HS-27A (cell line): ENCODE data around the gene ADIPOR2.

ENCODE experiments used
- DNase-seq: peaks from one replicate; pipeline ENCODE4 v3.0.0-alpha.2; 2012; ENCODE audit warnings: low read depth, missing footprints

ADIPOR2 gene

GRCh38 chr12:1799051-1799881 is 108.4 kb downstream of the ADIPOR2 start:
- DNase-seq: no peak

GRCh38 chr12:1799882-1800400 is 109.1 kb downstream of the ADIPOR2 start:
- no peak for DNase-seq

GRCh38 chr12:1800401-1801302 is 109.8 kb downstream of the ADIPOR2 start:
- no peak for DNase-seq

- no peak for DNase-seq
Observed at GRCh38 chr12:1801303-1801975, 110.6 kb downstream of the ADIPOR2 start.

GRCh38 chr12:1803736-1804135 is 112.9 kb downstream of the ADIPOR2 start:
- DNase-seq: no peak

GRCh38 chr12:1804545-1805332 is 113.9 kb downstream of the ADIPOR2 start:
- DNase-seq: peak; percentile 81

GRCh38 chr12:1805441-1806081 is 114.7 kb downstream of the ADIPOR2 start:
- no peak for DNase-seq

GRCh38 chr12:1806301-1807086 is 115.6 kb downstream of the ADIPOR2 start:
- no peak for DNase-seq

- no peak for DNase-seq
Observed at GRCh38 chr12:1807087-1807860, 116.4 kb downstream of the ADIPOR2 start.

GRCh38 chr12:1808036-1808797 is 117.3 kb downstream of the ADIPOR2 start:
- DNase-seq: no peak

GRCh38 chr12:1808798-1809480 is 118.1 kb downstream of the ADIPOR2 start:
- no peak for DNase-seq

- DNase-seq: no peak
Observed at GRCh38 chr12:1809591-1810190, 118.8 kb downstream of the ADIPOR2 start.

GRCh38 chr12:1810201-1810930 is 119.5 kb downstream of the ADIPOR2 start:
- DNase-seq: no peak

- no peak for DNase-seq
Observed at GRCh38 chr12:1810931-1811280, 120.0 kb downstream of the ADIPOR2 start.

GRCh38 chr12:1811281-1811947 is 120.5 kb downstream of the ADIPOR2 start:
- no peak for DNase-seq

- DNase-seq: no peak
Observed at GRCh38 chr12:1811948-1812291, 121.0 kb downstream of the ADIPOR2 start.
